ENCODE results near the gene CSF3. TPM values are rescaled to one million over a fixed set of nuclear protein-coding genes. Genes with fewer than 3 reads are reported as not detected.
A peak's percentile ranks its signal among the peaks of the same experiment; 100 is the strongest.

CSF3 gene
- total and polyA plus RNA-seq, 2 of the 13 experiments (the other 11 are each of a cell fraction or from before 2014, with no cell fraction given) = 0.09 TPM; not detected in 1

GRCh38 chr17:39980351-39981206 lies 34.7 kb upstream of the CSF3 start, which contains the start of gene PSMD3 (continued):
- TF ChIP-seq ZBTB34 (CRISPR knock-in tag; IDR thresholded peaks at IDR 0.05) (no peak), ARID5B (CRISPR knock-in tag; IDR thresholded peaks at IDR 0.05) (peak; percentile 85), ZFP41 (CRISPR knock-in tag; IDR thresholded peaks at IDR 0.05; ENCODE audit: borderline replicate concordance) (peak; percentile 95; the same call in 1 of the 2 replicates), NR2C2 (CRISPR knock-in tag; IDR thresholded peaks at IDR 0.05; ENCODE audit: borderline replicate concordance) (peak; percentile 88), ZNF282 (IDR thresholded peaks at IDR 0.05; ENCODE audit: partially characterized antibody) (no peak), ZNF766 (CRISPR knock-in tag; IDR thresholded peaks at IDR 0.05; ENCODE audit: borderline replicate concordance) (peak; percentile 90), ZBTB37 (CRISPR knock-in tag; IDR thresholded peaks at IDR 0.05) (no peak), ZNF335 (CRISPR knock-in tag; IDR thresholded peaks at IDR 0.05) (peak; percentile 92), MIER2 (CRISPR knock-in tag; IDR thresholded peaks at IDR 0.05) (peak; percentile 72; the same call in 1 of the 2 replicates), PAWR (CRISPR knock-in tag; IDR thresholded peaks at IDR 0.05; ENCODE audit: borderline replicate concordance) (no peak), HIVEP1 (CRISPR knock-in tag; IDR thresholded peaks at IDR 0.05) (peak; percentile 83; the same call in 1 of the 2 replicates), CHD2 (IDR thresholded peaks at IDR 0.05; ENCODE audit: low read depth, low read length) (0 out of 2 replicates have a peak, but pooled peaks have one; percentile 39), KMT2B (CRISPR knock-in tag; IDR thresholded peaks at IDR 0.05) (peak; percentile 99), ZNF607 (CRISPR knock-in tag; IDR thresholded peaks at IDR 0.05; ENCODE audit: borderline replicate concordance) (peak; percentile 98), AHR (CRISPR knock-in tag; IDR thresholded peaks at IDR 0.05) (peak; percentile 98), FOXK1 (CRISPR knock-in tag; IDR thresholded peaks at IDR 0.05; ENCODE audit: borderline replicate concordance, low read depth) (peak; percentile 99), MEIS1 (CRISPR knock-in tag; IDR thresholded peaks at IDR 0.05; ENCODE audit: borderline replicate concordance) (peak; percentile 63; the same call in 1 of the 2 replicates), PRDM4 (CRISPR knock-in tag; IDR thresholded peaks at IDR 0.05; ENCODE audit: borderline replicate concordance) (peak; percentile 85; the same call in 1 of the 2 replicates)

Data from HepG2 (cell line).